Measurements from ENCODE around the gene PSMC6.

DNA sequence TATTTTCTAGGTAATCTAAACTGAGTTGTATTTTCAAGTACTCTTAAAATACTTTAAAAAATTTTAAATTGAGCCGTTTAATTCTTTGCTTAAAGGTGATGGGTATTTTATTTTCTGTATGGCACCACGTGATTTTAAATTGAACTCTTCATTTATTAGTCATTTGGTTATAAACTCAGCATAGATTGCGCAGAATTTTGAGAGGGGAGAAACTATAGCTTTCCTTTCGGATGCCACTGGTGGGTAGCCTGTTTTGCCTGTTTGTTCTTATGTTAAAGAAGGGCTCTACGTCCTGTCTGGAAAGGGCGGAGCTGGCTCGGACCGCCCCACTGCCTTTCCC, 22.6 kb downstream of the PSMC6 start:
- TF ChIP-seq, protein P1, sequence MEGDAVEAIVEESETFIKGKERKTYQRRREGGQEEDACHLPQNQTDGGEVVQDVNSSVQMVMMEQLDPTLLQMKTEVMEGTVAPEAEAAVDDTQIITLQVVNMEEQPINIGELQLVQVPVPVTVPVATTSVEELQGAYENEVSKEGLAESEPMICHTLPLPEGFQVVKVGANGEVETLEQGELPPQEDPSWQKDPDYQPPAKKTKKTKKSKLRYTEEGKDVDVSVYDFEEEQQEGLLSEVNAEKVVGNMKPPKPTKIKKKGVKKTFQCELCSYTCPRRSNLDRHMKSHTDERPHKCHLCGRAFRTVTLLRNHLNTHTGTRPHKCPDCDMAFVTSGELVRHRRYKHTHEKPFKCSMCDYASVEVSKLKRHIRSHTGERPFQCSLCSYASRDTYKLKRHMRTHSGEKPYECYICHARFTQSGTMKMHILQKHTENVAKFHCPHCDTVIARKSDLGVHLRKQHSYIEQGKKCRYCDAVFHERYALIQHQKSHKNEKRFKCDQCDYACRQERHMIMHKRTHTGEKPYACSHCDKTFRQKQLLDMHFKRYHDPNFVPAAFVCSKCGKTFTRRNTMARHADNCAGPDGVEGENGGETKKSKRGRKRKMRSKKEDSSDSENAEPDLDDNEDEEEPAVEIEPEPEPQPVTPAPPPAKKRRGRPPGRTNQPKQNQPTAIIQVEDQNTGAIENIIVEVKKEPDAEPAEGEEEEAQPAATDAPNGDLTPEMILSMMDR (conservative IDR thresholded peaks at IDR 0.05) = no peak
- no peak for TF ChIP-seq EZH2 (IDR thresholded peaks at IDR 0.05; ENCODE audit: low read depth)
